Gastroesophageal sphincter (tissue), 3 donors: Measurements from ENCODE around the gene MS4A2.
"Not testable (repeated sequence)": the region's sequence is repeated elsewhere in the genome, so short reads cannot be mapped to it uniquely, and the experiment has no call there.

ENCODE experiments used
- CTCF ChIP-seq, 4 experiments: fragments of 200-600 bp in 2 of 4; fragments of 450-650 bp in 2 of 4; sonication (generic) in 1 of 4; IDR thresholded peaks; one replicate each; pipeline ENCODE4 v1.5.1; 2017 to 2019; ENCODE audit warnings: antibody characterized with exemption in 4 of 4, mild to moderate bottlenecking in 2 of 4, moderate library complexity in 2 of 4
- EP300 ChIP-seq: sonication (generic); formaldehyde crosslinking; IDR thresholded peaks from one replicate; pipeline ENCODE4 v1.6.1; 2017; ENCODE audit warnings: antibody characterized with exemption, mild to moderate bottlenecking
- POLR2A ChIP-seq, 2 donors: fragments of 450-650 bp; IDR thresholded peaks; one replicate each; pipeline ENCODE4 v1.6.1; 2017; ENCODE audit warnings: antibody characterized with exemption in 2 of 2, mild to moderate bottlenecking in 2 of 2, moderate library complexity in 1 of 2
- POLR2AphosphoS5 ChIP-seq: sonication (generic); formaldehyde crosslinking; IDR thresholded peaks from one replicate; pipeline ENCODE4 v1.6.1; 2017; ENCODE audit warnings: antibody characterized with exemption

- not testable (repeated sequence) for TF ChIP-seq POLR2AphosphoS5; POLR2A (IDR thresholded peaks at IDR 0.05); EP300; CTCF (IDR thresholded peaks at IDR 0.05)
Measured at GRCh38 chr11:60050839-60051238, 37.6 kb upstream of the MS4A2 start.
